Esophagus muscularis mucosa (tissue), 4 donors: ENCODE results near the gene YOD1.

ENCODE experiments used
- EP300 ChIP-seq: sonication (generic); formaldehyde crosslinking; IDR thresholded peaks from one replicate; pipeline ENCODE4 v1.6.1; 2017; ENCODE audit warnings: antibody characterized with exemption
- POLR2A ChIP-seq: fragments of 450-650 bp; IDR thresholded peaks from one replicate; pipeline ENCODE4 v1.6.1; 2017; ENCODE audit warnings: antibody characterized with exemption, moderate library complexity, mild to moderate bottlenecking, low read depth
- POLR2AphosphoS5 ChIP-seq, 2 donors: sonication (generic); formaldehyde crosslinking; IDR thresholded peaks; one replicate each; pipeline ENCODE4 v1.6.1; 2017; ENCODE audit warnings: antibody characterized with exemption in 2 of 2
- TF ChIP-seq, protein P1 (sequence below), 3 experiments: fragments of 200-600 bp in 2 of 3; fragments of 450-650 bp in 1 of 3; sonication (generic) in 2 of 3; IDR thresholded peaks; one replicate each; pipeline ENCODE4 v1.5.1; 2017 to 2019; ENCODE audit warnings: antibody characterized with exemption in 3 of 3, mild to moderate bottlenecking in 2 of 3, moderate library complexity in 1 of 3

DNA sequence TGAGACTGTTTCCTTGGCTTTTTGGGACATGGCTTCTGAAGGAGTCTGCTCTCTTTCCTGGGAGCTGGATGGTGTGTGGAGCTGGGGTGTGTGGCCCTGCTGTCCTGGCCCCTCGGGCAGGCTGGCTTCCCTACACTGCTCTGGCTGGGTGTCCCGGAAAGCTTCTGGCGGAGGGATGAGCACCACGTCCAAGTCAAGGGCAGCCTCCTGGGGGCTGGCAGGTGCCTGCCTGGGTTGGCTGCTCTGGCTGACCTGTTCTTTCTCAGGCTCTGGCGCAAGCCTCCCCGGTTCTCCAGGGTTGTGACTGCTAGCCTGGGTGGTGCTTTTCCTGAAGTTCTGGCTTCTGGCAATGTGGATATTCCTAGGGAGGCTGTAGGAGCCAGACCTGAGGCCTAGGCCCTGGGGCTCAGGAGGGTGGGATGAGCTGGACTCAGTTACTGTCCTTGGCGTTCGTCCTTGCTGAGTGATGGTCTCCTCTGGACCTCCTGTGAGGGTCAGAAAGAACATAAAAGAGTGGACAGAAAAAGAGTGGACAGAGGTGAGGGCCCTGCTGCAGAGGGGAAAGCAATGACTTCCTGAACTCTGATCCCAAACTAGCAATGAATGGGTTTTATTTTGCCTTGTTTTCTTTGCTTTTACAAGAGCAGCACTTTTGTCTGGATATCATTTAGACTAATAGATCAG is 27.9 kb downstream of the YOD1 start:
- TF ChIP-seq, protein P1, sequence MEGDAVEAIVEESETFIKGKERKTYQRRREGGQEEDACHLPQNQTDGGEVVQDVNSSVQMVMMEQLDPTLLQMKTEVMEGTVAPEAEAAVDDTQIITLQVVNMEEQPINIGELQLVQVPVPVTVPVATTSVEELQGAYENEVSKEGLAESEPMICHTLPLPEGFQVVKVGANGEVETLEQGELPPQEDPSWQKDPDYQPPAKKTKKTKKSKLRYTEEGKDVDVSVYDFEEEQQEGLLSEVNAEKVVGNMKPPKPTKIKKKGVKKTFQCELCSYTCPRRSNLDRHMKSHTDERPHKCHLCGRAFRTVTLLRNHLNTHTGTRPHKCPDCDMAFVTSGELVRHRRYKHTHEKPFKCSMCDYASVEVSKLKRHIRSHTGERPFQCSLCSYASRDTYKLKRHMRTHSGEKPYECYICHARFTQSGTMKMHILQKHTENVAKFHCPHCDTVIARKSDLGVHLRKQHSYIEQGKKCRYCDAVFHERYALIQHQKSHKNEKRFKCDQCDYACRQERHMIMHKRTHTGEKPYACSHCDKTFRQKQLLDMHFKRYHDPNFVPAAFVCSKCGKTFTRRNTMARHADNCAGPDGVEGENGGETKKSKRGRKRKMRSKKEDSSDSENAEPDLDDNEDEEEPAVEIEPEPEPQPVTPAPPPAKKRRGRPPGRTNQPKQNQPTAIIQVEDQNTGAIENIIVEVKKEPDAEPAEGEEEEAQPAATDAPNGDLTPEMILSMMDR (IDR thresholded peaks at IDR 0.05): no peak
- TF ChIP-seq POLR2AphosphoS5 (IDR thresholded peaks at IDR 0.05) (no peak), POLR2A (no peak), EP300 (no peak)
